ENCODE data around the gene LPIN1.
"Not testable (repeated sequence)": the region's sequence is repeated elsewhere in the genome, so short reads cannot be mapped to it uniquely, and the experiment has no call there.

LPIN1 gene

GRCh38 chr2:11744631-11745394 is 1.6 kb upstream of the LPIN1 start:
- peak in 1 of 2 experiments; percentile 48 for DNase-seq

DNA sequence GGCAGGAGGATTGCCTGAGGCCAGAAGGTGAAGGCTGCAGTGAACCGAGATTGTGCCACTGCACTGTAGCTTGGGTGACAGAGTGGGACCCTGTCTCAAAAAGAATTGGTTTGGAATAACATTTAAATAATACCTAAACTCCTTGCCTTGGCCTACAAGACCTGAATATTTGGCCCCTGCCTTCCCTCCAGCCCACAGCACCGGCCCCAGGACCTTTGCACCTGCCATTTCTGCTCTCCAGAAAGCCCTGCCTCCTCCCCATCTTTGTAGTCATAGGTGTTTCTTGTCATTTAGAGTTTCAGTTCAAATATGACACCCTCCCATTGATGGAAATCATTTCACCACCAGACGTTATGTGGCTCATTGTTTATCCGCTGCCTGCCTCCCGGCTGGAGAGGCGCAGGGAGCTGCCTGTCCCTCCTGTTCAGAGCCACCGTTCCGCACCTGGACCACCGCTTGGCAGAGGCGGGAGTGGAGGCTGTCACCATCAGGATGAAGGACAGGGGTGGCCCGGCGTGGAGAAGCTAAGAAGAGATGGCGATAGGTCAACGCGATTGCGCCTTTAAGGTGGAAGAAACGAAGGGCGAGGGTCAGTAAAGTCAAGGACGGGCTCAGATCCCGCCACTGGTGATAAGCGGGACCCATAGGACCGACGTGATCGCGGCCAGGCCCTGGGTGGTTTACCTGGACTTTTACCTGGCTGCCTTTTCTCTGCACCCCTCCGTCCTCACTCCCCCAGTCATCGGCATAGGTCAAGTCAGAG is 638 bp upstream of the LPIN1 start:
- no peak for DNase-seq

DNA sequence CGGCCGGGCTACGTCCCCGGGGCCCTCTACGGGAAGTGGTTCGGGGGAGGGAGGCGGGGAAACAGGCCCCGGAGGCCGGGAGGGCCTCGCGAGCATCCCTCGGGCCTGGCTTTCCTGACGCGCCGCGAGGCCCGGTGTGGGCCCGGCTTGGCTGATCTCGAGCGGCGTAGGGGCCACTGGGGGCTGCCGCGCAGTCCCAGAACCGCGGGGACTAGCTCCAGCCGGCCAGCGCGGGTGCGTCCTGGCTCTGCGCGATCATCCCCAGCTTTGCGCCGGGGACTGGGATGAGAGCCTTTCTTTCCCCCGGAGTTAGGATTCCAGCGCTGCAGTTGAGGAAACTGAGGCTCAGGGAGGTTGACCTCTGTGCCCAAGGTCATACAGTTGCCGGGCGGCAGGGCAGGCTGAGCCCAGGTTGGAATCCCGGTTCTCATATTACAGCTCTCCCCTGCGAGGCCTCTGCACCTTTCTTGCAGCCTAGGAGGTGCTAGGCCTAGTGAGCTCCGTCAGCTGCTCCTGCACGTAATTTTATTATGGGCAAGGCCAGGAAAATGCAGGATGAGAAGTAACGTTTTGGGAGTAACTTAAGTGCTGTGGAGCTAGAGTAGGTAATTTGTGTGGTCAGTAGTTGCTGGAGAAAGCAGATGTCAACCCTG is 501 bp downstream of the LPIN1 start:
- peak; percentile 45 to 48 for DNase-seq

- DNase-seq = no peak
Measured at GRCh38 chr2:11748018-11748860, 1.8 kb downstream of the LPIN1 start.

DNA sequence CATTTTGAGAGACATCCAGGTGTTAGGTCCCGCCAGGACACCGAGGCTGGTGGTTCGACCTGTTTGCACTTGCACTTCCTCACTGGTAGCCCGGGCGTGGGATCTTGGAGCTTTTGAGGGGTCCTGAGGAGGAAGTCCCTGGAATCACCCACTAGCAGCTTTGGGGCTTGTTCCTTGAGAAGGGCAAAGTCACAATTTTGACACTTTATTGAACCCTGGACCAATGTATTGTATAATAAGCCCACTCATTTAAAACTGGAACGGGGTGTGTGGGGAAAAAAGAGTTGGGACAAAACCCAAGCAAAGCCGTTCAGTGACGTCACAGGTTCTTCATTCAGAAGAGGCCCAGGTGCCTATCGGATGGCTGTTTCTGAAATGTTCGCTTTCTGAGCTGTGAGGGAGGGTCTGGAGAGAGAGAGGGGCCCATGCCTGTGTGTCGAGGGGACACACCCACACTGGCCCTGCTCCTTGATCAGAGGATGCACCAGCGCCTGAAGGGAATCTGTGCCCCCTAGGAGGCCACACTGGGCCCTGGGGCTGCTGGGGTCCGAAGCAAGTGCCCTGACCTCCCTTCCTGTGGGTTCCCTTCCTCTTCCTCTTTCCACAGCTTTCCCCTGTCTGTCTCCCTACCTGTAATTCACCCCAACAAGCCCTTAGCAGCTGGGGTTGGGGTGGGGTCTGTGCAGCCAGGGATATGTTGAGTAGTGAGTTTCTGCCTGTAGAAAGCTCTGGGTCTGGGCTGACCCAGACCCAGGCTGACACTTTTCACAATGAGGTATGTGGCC is 2.6 kb downstream of the LPIN1 start:
- no peak for DNase-seq

GRCh38 chr2:11749646-11750349 is 3.4 kb downstream of the LPIN1 start:
- DNase-seq = no peak

DNA sequence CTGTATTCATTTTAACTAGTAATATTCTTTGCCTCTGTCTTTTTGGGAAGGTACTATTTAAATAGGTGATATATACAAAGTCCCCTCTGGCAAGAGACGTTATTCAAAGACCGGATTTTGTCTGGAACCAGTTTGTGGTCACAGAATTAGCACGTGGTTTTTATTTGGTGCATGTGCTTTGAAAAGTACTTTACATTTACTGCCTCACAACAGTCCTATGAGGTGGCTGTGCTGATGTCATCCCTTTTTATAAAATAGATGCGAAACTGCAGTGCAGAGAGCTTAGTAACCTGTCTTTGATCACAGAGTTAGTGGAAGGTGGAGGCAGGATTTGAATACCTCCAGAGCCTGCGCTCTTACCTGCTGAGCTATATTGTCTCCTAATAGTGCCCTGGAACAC is 4.0 kb downstream of the LPIN1 start:
- DNase-seq = no peak

DNA sequence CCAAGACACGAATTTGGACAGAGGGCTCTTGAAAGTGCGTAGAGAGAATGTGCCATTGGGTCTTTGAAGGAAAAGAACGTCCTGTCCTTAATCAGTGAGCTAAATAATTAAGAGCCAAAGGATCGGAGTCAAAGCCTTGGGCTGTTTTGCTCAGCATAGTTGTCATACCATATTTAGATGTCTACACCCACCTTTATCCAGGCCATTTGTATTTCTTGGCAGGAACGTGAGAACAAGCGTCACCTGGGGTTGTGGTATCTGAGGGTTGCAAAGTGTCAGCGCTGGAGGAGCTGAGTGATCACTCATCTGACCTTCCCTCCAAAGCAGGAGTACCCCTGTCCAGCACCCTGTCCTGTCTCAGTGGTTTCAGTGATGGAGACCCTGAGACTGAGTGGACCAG is 4.5 kb downstream of the LPIN1 start:
- no peak for DNase-seq

DNA sequence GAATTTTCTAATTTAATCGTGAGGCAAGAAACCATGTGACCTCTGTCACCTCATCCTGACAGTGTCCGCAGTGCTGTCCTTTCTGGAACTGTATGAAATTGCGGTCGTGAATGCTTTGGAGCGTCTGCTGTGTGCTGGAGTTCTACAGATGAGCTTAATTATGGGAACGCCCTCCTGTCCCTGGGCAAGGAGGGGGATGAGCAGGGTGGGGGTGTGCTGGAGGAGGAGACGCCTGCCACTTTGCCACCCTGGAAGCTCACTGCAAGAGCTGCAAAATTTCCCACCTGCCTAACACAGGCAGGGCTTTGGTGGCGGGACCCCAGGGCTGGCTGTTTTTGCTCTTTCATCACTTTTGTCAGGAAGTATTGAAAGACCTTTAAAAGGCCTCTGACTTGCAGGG is 6.5 kb downstream of the LPIN1 start:
- no peak for DNase-seq

DNA sequence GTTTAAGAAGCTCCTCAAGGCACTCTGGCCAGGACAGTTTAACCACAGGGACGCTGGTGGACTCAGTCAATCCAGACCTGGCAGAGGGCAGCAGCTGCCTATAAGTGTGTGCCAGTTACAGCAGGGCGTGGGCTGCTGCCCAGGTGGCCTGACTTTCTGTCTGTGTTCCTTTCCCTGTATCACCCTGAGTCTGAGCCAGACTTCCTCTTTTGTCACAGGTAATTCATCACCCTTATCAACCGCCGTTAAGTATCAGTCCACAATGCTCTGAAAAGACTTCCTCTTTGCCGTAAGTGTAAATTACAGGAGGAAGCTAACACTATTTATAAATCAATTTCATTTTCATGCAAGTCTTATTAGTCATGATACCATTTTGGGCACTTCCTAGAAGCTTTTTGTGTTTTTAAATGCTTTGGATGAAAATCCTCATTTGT is 7.0 kb downstream of the LPIN1 start:
- DNase-seq = peak; percentile 65 to 83

GRCh38 chr2:11753886-11754699 is 7.7 kb downstream of the LPIN1 start:
- peak; percentile 79 to 83 for DNase-seq

- DNase-seq = no peak
Measured at GRCh38 chr2:11754700-11755015, 8.2 kb downstream of the LPIN1 start.

GRCh38 chr2:11757101-11757500 is 10.7 kb downstream of the LPIN1 start:
- DNase-seq = peak; percentile 42 to 69

DNA sequence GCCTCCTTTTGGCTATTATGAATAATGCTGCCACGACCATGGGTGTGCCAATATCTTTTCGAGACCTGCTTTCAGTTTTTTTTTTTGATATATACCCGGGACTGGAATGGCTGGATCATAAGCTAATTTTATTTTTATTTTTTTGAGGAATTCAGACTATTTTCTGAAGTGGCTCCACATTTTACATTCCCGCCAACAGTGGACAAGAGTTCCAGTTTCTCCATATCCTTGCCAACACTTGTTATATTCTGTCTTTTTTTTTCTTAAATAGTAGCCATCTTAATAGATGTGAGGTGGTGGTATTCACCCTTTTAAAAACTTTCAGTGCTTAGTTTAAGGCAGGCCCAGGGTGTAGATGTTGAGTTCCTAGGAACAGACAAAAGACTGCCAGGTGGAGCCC is 11.8 kb downstream of the LPIN1 start:
- DNase-seq = no peak

GRCh38 chr2:11758647-11759046 is 12.2 kb downstream of the LPIN1 start:
- DNase-seq = no peak

DNA sequence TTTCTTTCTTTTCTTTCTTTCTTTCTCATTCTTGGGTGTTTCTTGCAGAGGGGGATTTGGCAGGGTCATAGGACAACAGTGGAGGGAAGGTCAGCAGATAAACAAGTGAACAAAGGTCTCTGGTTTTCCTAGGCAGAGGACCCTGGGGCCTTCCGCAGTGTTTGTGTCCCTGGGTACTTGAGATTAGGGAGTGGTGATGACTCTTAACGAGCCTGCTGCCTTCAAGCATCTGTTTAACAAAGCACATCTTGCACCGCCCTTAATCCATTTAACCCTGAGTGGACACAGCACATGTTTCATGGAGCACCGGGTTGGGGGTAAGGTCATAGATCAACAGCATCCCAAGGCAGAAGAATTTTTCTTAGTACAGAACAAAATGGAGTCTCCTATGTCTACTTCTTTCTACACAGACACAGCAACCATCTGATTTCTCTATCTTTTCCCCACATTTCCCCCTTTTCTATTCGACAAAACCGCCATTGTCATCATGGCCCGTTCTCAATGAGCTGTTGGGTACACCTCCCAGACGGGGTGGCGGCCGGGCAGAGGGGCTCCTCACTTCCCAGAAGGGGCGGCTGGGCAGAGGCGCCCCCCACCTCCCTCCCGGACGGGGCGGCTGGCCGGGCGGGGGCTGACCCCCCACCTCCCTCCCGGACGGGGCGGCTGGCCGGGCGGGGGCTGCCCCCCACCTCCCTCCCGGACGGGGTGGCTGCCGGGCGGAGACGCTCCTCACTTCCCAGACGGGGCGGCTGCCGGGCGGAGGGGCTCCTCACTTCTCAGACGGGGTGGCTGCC is 12.9 kb downstream of the LPIN1 start:
- DNase-seq = not testable (repeated sequence)

- peak in 1 of 2 experiments; percentile 66 for DNase-seq
Measured at GRCh38 chr2:11761259-11761658, 14.8 kb downstream of the LPIN1 start.

- DNase-seq = no peak
Measured at GRCh38 chr2:11762031-11762430, 15.6 kb downstream of the LPIN1 start.

DNA sequence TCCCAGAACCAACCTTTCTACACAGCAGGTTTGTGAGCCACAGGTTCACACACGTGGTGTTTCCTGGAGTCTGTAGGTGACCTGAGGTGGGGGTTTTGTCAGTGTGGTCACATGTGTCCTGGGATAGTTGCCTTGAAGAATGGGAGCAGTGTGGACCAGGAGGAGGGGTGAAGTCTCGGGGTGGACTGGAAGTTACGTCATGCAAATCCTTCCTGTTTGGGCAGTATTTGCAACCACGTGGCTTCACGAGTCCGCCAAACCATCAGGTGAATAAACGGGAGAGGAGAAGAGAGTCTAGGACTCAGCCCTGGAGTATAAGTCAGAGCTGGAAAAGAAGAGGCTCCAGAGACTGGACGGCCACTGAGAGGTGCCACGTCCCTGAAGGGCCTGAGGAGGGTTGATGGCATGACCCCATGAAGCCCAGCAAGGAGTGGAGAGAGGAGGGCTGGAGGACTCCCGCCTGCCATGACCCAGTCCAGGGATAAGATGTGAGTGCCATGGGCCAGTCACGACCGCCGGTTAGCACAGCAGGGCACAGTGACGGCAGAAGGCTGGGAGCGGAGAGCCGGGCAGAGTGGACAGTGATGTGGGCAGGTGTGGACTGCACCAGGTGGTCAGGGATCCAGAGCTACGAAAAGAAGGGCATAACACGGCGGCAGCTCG is 16.5 kb downstream of the LPIN1 start:
- DNase-seq = no peak
